Loucy (cell line): Measurements from ENCODE around the gene PTPRT.

Experiments
- CTCF ChIP-seq: fragments of 200-600 bp; sonication (generic); conservative IDR thresholded peaks from 2 replicates; pipeline ENCODE4 v1.5.1; 2014; ENCODE audit warnings: mild to moderate bottlenecking, antibody characterized with exemption, low read length
- EZH2phosphoT487 ChIP-seq: fragments of 200-600 bp; IDR thresholded peaks from 2 replicates; pipeline ENCODE4 v1.6.1; 2018; ENCODE audit warnings: antibody characterized with exemption, mild to moderate bottlenecking, moderate library complexity, borderline replicate concordance

- no peak for TF ChIP-seq CTCF
- no peak for TF ChIP-seq EZH2phosphoT487
Measured at GRCh38 chr20:43220612-43221011, 30.9 kb upstream of the PTPRT start.
